ENCODE results near the gene LOXL1. TPM values are rescaled to one million over a fixed set of nuclear protein-coding genes. Genes with fewer than 3 reads are reported as not detected.

The LOXL1 gene
- total and polyA plus RNA-seq, 2 donors (not counting 1 experiment from before 2014, with no cell fraction given): 0.21 to 0.49 TPM

- H3K9me3 Mint-ChIP-seq (ENCODE audit: insufficient read depth): no peaks in the 10 kb centered on the region
- no peak overlapping the region for H3K4me3 Mint-ChIP-seq
- peaks cover 6 to 16% of the 10 kb centered on the region in 2 donors for H3K4me1 ChIP-seq (ENCODE audit: control insufficient read depth in 2 of 2, insufficient read depth in 2 of 2, low read length in 2 of 2)
- TF ChIP-seq EZH2 (IDR thresholded peaks at IDR 0.05; ENCODE audit: borderline replicate concordance, insufficient read depth, low read depth, low read length, poor library complexity, severe bottlenecking) (no peak), CTCF (IDR thresholded peaks at IDR 0.05) (no peak)
- H3K36me3 ChIP-seq (replicated peaks in 1 of 2; ENCODE audit: control extremely low read depth in 1 of 2, control insufficient read depth in 1 of 2, extremely low read depth in 1 of 2, insufficient read depth in 2 of 2, low read length in 1 of 2): no peaks in the 10 kb centered on the region
- ATAC-seq (ENCODE audit: low read depth): no peak
- 81% methylated on average over 6 of the region's 6 CpGs for WGBS (ENCODE audit: insufficient coverage)
- ChIA-PET POLR2A (interaction anchor here (0.5 kb wide), 1 partner anchor 340 kb away, joined by 4 read pairs; no protein-coding TSS in a partner anchor), CTCF (interaction anchor here (1.2 to 1.7 kb wide), 3 partner anchors 10 to 15 kb away, joined by 3 to 5 read pairs (median 3); no protein-coding TSS in a partner anchor)
- no peak overlapping the region for H3K4me2 ChIP-seq (replicated peaks; ENCODE audit: low read depth, low read length, poor library complexity, severe bottlenecking)
- no peak overlapping the region for H3K27ac ChIP-seq (ENCODE audit: low read length in 2 of 2)
- H3K9me3 ChIP-seq (ENCODE audit: control extremely low read depth in 1 of 3, control insufficient read depth in 2 of 3, insufficient read depth in 1 of 3, low read length in 2 of 3): peaks cover 0 to 4% (median 0%) of the 10 kb centered on the region in 3 donors
- H3K9ac ChIP-seq (ENCODE audit: low read length): no peak overlapping the region
- no peak for DNase-seq
- H3K27me3 ChIP-seq (replicated peaks in 1 of 4; ENCODE audit: control extremely low read depth in 1 of 4, control insufficient read depth in 3 of 4, insufficient read depth in 4 of 4, low read length in 3 of 4): peaks cover 0 to 16% (median 3%) of the 10 kb centered on the region in 4 experiments
- H3K27ac Mint-ChIP-seq: no peak overlapping the region
- H4K20me1 ChIP-seq (ENCODE audit: control insufficient read depth, insufficient read depth, low read length, poor library complexity, severe bottlenecking): no peaks in the 10 kb centered on the region
- no peak overlapping the region for H2AFZ ChIP-seq (ENCODE audit: insufficient read depth, low read depth, low read length, poor library complexity, severe bottlenecking)
- no peaks in the 10 kb centered on the region for H3K79me2 ChIP-seq (ENCODE audit: control insufficient read depth, insufficient read depth, low read length)
- peaks cover 11% of the 10 kb centered on the region for H3K27me3 Mint-ChIP-seq
- H3K4me1 Mint-ChIP-seq: peaks cover 14% of the 10 kb centered on the region
- intact Hi-C loops (cut with micrococcal nuclease): no loop called here
- H3K4me3 ChIP-seq (ENCODE audit: control extremely low read depth in 1 of 5, extremely low read depth in 1 of 5, insufficient read depth in 1 of 5, low read depth in 2 of 5, low read length in 4 of 5): no peak overlapping the region
Measured at GRCh38 chr15:73923488-73924164, 2.6 kb upstream of the LOXL1 start.

All from B cell (primary cell).